Measurements from ENCODE around the gene PLPPR1. TPM values are rescaled to one million over a fixed set of nuclear protein-coding genes. Genes with fewer than 3 reads are reported as not detected.

PLPPR1 gene
- total RNA-seq, 1 experiment from 2014 or later: 2.4 TPM

GRCh38 chr9:101232405-101232977, 204.0 kb downstream of the PLPPR1 start:
- peaks cover 55 to 60% of the 10 kb centered on the region in 2 experiments for H3K4me1 Mint-ChIP-seq
- H3K4me3 Mint-ChIP-seq: no peak overlapping the region

More at GRCh38 chr9:101232405-101232977, 204.0 kb downstream of the PLPPR1 start:
- Histone ChIP-seq H3K9me3 (ENCODE audit: control insufficient read depth, low read depth, low read length) (no peaks in the 10 kb centered on the region), H2BK20ac (ENCODE audit: low read depth, low read length, poor library complexity, severe bottlenecking) (no peak overlapping the region), H3T11ph (ENCODE audit: low read length) (no peak overlapping the region), H3K18ac (ENCODE audit: insufficient read length, low read depth, low read length) (no peak overlapping the region), H2BK5ac (ENCODE audit: insufficient read length, low read length) (no peak overlapping the region), H3K4ac (ENCODE audit: low read depth, low read length) (no peak overlapping the region), H4K8ac (replicated peaks; ENCODE audit: insufficient read length, low read depth, low read length) (no peak overlapping the region), H3K27me3 (ENCODE audit: insufficient read depth, low read length) (no peaks in the 10 kb centered on the region), H3K79me1 (ENCODE audit: insufficient read depth, low read depth, low read length, poor library complexity, severe bottlenecking) (no peaks in the 10 kb centered on the region), H2BK12ac (ENCODE audit: insufficient read length, low read depth, low read length) (no peak overlapping the region), H3K79me2 (ENCODE audit: insufficient read depth, low read length) (no peaks in the 10 kb centered on the region), H3K23me2 (ENCODE audit: insufficient read length, low read depth, low read length, poor library complexity, severe bottlenecking) (no peaks in the 10 kb centered on the region), H3K4me2 (ENCODE audit: insufficient read depth, insufficient read length, low read length) (no peak overlapping the region), H2BK15ac (ENCODE audit: low read depth, low read length) (no peak overlapping the region), H3K27ac (ENCODE audit: insufficient read length, low read depth, low read length) (no peak overlapping the region), H4K5ac (ENCODE audit: insufficient read length, low read depth, low read length) (no peak overlapping the region), H2AK5ac (ENCODE audit: insufficient read length, low read length) (no peak overlapping the region), H3K23ac (ENCODE audit: insufficient read length, low read depth, low read length) (no peak overlapping the region), H2AFZ (ENCODE audit: low read length) (no peak overlapping the region), H3K4me1 (ENCODE audit: insufficient read depth, low read length) (peaks cover 4% of the 10 kb centered on the region; the same call in 1 of the 2 replicates), H4K91ac (ENCODE audit: insufficient read length, low read depth, low read length) (no peak overlapping the region), H2BK120ac (ENCODE audit: low read depth, low read length, poor library complexity, severe bottlenecking) (no peak overlapping the region), H4K20me1 (ENCODE audit: control insufficient read depth, insufficient read depth, insufficient read length) (no peaks in the 10 kb centered on the region), H3K14ac (ENCODE audit: insufficient read depth, low read length) (no peak overlapping the region), H3K9ac (ENCODE audit: extremely low read depth, insufficient read length, low read length) (no peak overlapping the region), H3K56ac (ENCODE audit: insufficient read length, low read depth, low read length) (no peak overlapping the region)
- H3K27ac Mint-ChIP-seq: no peak overlapping the region; a peak in 1 of 7 replicates
- no CpG with 5 or more reads among the region's 2 CpGs for WGBS (ENCODE audit: extremely low coverage, insufficient read length, low lambda C conversion rate)
- no peaks in the 10 kb centered on the region for H3K9me3 Mint-ChIP-seq
- peaks cover 0 to 10% (median 0%) of the 10 kb centered on the region in 3 experiments; a peak in 1 of 7 replicates for H3K36me3 Mint-ChIP-seq (ENCODE audit: insufficient read depth in 1 of 3, low read depth in 3 of 3)
- no peaks in the 10 kb centered on the region for H3K27me3 Mint-ChIP-seq (ENCODE audit: low read depth)
- no peak for TF ChIP-seq CTCF (conservative IDR thresholded peaks at IDR 0.05)
- DNase-seq: no peak
